Activated gamma-delta T cell treated with anti-CD3 and anti-CD28 coated beads, Interleukin-2, amount 50 U/mL, for 16 hours (primary cell): ENCODE measurements around the gene IFNG.
"Not testable (repeated sequence)": the region's sequence is repeated elsewhere in the genome, so short reads cannot be mapped to it uniquely, and the experiment has no call there.

ENCODE experiments used
- DNase-seq: peaks from one replicate; pipeline ENCODE4 v3.0.0-alpha.2; 2020; ENCODE audit warnings: low read depth

IFNG gene

DNA sequence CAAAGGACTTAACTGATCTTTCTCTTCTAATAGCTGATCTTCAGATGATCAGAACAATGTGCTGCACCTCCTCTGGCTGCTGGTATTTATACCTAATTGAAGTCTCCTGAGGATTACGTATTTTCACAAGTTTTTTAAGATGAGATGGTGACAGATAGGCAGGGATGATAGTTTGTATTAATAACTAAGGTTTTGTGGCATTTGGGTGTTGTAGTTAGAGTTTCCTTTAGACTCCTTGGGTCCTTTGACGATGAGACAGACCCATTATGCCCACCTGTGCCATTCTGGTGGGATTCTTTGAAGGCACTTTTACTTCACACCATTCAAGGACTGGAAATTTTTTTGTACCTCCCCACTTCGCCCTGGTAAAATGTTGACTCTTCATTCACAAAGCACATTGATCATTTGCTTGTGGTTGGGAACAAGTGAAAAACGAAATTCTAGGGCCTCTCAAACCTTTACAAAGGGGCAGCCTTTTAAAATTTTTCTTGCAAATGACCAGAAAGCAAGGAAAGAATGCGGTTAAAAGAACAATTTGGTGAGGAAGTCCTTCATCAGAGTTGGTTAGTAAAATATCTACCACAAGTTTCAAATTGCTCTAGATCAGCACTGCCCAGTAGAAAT, at the start of gene IFNG:
Gene IFNG (minus strand): TSS at position 60 of the 624 bp plus-strand sequence. CDS start 125 bp downstream, outside the sequence.
- peak; percentile 7 for DNase-seq

GRCh38 chr12:68209048-68209728, 49.6 kb upstream of the IFNG start:
- DNase-seq, result not testable (repeated sequence)

- no peak for DNase-seq
Observed at GRCh38 chr12:68207276-68207675, 47.7 kb upstream of the IFNG start.

DNA sequence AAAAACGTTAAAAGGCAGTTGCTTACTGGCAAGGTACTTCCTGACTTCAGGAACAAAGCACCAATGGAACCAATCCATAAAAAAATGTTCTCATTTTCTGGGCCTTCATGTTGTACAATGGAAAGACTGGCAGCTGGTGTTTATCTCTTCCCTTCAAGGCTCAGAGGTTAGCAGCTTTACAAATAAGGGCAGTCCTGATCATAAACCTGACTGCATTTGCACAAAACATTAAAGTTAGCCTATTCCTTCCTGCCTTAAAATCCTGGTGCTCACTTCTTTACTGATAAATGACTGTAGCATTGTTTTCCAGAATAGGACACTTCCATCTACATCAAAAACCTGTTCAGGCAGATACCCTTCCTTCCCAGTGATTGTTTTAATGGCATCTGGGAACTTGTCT, 46.9 kb upstream of the IFNG start:
- no peak for DNase-seq

- DNase-seq, result no peak
Observed at GRCh38 chr12:68203460-68203875, 43.9 kb upstream of the IFNG start.

DNA sequence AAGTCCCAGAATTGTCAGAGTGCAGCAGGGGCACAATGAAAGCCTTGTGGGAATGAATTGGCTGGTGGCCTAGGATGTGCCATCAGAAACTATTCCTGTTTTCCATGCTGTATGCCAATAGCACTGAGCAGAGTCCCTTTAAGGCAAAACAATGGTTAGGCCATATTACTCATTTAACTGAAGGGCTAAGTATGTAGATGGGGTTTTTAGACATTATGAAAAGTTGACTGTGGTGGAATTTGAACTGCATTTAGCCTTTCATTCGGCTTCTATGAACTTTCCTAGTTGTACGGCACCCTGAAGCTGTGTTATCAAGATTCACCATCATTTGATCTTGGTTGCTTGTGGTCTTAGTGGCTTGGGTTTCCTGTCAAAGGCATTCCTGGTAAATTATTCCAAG, 41.3 kb upstream of the IFNG start:
- no peak for DNase-seq

DNA sequence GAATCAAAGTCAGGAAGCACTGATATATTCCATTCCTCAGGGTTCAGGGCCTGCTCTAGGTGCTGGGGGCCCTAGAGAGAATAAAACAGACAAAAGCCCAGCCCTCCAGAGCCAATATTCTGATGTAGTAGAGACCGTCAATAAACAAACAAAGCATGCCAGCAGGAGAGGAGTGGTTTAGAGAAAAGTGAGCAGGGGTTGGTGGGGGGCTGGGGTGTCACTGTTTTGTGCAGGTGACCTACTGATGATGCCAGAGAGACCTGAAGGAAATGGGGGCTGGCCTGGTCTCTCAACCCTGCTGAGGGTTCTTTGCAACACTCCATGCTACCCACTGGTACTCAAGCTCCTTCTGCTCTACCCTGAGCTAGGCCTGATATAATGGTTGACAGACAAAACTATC, 39.6 kb upstream of the IFNG start:
- no peak for DNase-seq

GRCh38 chr12:68198507-68199086, 39.1 kb upstream of the IFNG start:
- no peak for DNase-seq

- no peak for DNase-seq
Observed at GRCh38 chr12:68190301-68190700, 30.8 kb upstream of the IFNG start.

DNA sequence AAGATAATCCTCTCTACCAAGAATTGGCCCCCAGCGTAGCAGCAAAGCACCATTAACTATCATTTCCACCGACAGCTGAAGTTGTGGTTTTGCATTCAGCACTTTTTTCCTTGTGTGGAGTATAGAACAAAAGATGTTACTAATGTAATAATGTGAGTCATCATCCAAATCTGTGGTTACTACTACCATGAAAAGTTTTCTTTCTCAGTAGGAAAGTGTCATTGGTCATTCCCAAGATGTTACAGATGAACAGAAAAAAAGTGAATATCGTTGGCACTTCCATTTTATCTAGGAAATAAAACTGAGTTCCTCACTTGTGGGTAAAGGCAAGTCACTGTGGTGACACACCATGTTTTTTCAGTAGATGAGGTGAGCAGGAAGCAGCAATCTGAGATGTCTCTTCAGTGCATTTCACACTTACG, 30.3 kb upstream of the IFNG start:
- no peak for DNase-seq

DNA sequence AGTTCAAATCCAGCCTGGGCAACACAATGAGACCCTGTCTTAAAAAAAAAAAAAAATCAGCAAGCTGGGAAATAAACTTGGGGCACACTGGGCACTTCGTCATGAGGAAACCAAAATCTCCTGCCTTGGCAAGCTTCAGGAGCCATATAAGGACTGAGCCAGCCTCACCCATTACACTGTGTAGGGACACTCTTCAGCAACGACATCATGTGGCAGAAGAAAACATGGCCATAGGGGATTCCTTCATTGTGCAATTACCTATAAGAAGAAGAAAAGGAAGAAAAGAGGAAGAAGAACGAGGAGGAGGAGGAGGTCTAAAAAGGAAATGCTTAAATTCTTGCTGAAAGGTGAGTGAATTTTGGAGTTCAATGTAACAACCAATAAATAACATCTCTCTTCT, 26.1 kb upstream of the IFNG start:
- no peak for DNase-seq

DNA sequence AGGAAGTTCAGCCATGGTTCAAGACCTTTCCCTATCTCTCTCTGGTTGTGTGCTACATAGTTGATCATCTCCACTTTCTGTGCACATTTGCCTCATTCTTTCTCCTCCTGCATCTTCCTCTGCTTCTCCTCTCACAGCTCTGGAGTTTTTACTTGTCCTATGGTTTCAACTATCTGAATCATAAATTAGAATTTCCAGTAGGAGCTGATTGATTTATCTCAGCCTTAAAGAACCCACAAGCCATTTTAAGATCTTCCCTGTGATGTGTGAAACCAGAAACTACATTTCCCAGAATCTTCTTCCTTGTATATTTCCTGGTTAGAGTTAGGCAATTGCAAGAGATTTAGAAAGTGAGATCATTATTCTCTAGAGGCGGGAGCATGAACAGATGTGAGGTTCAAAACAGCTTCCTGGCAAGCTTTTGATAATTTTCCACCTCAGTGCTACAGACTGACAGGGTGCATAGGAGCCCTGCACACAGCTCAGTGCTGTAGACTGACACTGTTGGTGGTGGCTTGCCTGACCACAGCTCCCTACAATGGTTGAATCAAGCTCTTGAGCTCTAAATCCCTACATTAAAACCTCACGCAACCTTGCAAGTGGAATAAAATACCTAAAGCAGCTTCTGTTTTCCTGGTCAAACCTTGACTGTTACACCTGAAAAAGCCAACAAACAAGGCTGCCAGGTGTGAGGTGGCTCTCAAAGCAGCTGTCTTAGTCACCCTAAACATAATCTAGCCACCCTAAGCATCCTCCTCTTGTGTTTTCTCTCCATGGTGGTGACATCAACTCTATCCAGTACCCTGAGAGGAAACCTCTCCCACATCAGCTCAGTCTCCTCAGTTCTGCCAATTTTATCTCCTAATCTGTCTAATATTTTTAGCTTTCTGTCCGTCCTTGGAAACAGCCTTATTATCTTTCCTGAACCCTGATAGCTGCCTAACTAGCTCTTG, 21.5 kb upstream of the IFNG start:
- no peak for DNase-seq

GRCh38 chr12:68178774-68179439, 19.4 kb upstream of the IFNG start:
- no peak for DNase-seq

DNA sequence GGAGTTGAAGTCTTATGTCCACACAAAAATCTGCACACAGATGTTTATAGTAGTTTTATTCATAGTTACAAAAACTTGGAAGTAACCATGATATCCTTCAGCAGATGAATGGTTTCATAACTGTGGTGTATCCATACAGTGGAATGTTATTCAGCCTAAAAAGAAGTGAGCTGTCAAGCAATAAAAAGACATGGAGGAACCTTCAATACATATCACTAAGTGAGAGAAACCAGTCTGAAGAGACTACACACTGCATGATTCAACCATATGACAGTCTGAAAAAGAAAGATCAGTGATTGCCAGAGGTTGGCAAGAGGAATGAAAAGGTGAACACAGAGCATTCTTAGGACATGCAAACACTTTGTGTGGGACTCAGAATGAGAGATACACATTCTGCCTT, 18.6 kb upstream of the IFNG start:
- DNase-seq, result no peak

GRCh38 chr12:68177562-68177961, 18.0 kb upstream of the IFNG start:
- no peak for DNase-seq

DNA sequence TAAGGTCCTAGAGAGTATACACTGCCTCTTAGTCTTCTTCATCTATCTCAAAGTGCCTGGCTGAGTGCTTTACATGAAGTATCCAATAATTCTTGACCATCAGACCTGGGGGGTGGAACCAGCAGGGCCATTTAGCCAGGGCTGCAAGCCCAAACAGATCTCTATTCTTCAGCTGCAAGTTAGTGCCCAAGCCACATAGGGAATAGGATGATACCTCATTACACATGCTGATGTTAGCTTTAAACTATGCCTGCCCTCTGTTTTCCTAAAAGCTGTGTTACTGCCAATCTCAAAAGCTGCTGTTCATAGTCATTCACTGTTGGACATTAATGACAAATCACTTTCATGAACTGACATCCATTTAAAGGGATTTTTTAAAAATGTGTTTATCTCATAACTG, 16.7 kb upstream of the IFNG start:
- no peak for DNase-seq

DNA sequence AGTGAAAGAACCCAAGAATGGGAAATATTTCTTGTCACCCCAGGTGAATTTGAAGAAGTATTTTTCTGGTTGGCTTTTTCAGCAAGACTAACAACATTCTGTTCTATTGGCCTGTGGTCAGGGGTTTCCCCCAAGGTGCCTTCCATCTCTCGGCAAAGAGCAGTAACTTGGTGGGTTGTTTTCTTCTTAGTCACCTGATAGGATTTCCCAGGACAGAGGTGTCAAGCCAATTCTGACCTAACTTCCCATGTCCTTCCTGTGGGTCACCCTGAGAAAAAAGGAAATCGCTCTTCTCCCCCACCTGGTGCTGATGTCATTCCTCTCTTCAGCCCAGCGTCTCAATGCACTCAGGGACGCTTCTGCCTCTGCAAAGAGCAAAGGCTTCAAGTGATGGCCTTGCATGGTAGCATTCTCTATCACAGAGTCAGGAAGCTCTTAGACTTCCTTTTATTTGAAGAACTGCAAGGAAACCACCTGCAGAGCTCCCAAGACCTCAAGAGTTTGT, 16.1 kb upstream of the IFNG start:
- DNase-seq, result peak; percentile 59

DNA sequence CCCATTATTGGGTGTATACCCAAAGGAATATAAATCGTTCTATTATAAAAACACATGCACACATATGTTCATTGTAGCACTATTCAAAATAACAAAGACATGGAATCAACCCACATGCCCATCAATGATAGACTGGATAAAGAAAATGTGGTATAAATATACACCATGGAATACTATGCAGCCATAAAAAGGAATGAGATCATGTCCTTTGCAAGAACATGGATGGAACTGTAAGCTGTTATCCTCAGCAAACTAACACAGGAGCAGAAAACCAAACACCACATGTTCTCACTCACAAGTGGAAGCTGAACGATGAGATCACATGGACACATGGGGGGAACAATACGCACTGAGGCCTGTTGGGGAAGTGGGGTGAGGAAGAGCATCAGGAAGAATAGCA, 15.2 kb upstream of the IFNG start:
- DNase-seq, result not testable (repeated sequence)

GRCh38 chr12:68173792-68174191, 14.3 kb upstream of the IFNG start:
- DNase-seq, result no peak

GRCh38 chr12:68170726-68171125, 11.2 kb upstream of the IFNG start:
- no peak for DNase-seq

DNA sequence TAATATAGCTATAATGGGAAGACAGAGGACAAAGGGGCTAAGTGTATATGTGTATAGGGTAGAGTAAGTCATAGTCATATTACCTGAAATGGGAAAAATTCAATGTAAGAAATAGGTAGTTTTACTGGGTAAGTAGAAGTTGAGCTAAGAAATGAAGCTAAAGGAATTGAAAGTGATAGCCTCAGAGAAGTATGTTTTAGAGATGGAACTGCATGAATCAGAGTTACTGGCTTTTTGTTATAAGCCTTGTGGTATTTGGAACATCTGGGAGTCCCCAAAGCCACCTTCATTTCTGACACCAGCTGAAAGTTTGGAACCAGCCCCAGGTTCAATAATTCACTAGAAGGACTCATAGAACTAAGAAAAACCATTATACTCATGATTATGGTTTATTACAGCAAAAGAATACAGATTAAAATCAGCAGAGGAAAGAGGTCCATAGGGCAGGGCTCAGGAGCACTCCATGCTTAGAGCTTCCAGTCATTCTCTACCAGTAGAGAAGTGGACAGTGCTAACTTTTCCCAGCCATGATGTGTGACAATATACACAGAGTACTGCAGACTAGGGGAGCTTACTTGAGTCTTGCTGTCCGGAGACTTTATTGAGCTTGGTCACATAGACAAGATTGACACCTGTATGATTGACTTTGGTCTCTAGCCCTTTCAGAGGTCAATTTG, 9.8 kb upstream of the IFNG start:
- no peak for DNase-seq
